Anterior cingulate cortex (tissue), 58 donors: Measurements from ENCODE around the gene HAAO.

Experiments
- DNase-seq, 58 donors: peaks; one replicate each; lab custom pipeline; 2025; lab: John Stamatoyannopoulos, UW

HAAO gene

GRCh38 chr2:42794271-42795046 is 2.1 kb upstream of the HAAO start:
- DNase-seq, result no peak

GRCh38 chr2:42793334-42794270 is 1.2 kb upstream of the HAAO start:
- DNase-seq, result no peak

- DNase-seq, result peak in 1 of 58 donors; percentile 51
Measured at GRCh38 chr2:42792087-42792582, 248 bp downstream of the HAAO start.

- DNase-seq, result no peak
Measured at GRCh38 chr2:42791606-42792005, 777 bp downstream of the HAAO start.

- no peak for DNase-seq
Measured at GRCh38 chr2:42789751-42790150, 2.6 kb downstream of the HAAO start.

GRCh38 chr2:42788882-42789281 is 3.5 kb downstream of the HAAO start:
- no peak for DNase-seq

GRCh38 chr2:42788478-42788793 is 3.9 kb downstream of the HAAO start:
- DNase-seq, result no peak

GRCh38 chr2:42787788-42788477 is 4.5 kb downstream of the HAAO start:
- no peak for DNase-seq

GRCh38 chr2:42787424-42787787 is 5.0 kb downstream of the HAAO start:
- DNase-seq, result no peak

GRCh38 chr2:42786561-42787345 is 5.6 kb downstream of the HAAO start:
- no peak for DNase-seq

GRCh38 chr2:42784204-42784880 is 8.0 kb downstream of the HAAO start:
- DNase-seq, result no peak

- DNase-seq, result no peak
Measured at GRCh38 chr2:42783511-42783910, 8.9 kb downstream of the HAAO start.

- no peak for DNase-seq
Measured at GRCh38 chr2:42781181-42781580, 11.2 kb downstream of the HAAO start.

GRCh38 chr2:42777883-42778805 is 14.2 kb downstream of the HAAO start:
- DNase-seq, result no peak

GRCh38 chr2:42775810-42776209 is 16.6 kb downstream of the HAAO start:
- no peak for DNase-seq

GRCh38 chr2:42775186-42775585 is 17.2 kb downstream of the HAAO start:
- DNase-seq, result no peak

GRCh38 chr2:42771546-42772153 is 20.7 kb downstream of the HAAO start:
- no peak for DNase-seq
